ENCODE measurements around the gene FTCD. TPM values are rescaled to one million over a fixed set of nuclear protein-coding genes. Genes with fewer than 3 reads are reported as not detected.
A peak's percentile ranks its signal among the peaks of the same experiment; 100 is the strongest.

Gene FTCD
- total RNA-seq, 1 donor from 2014 or later = 1.2 TPM

DNA sequence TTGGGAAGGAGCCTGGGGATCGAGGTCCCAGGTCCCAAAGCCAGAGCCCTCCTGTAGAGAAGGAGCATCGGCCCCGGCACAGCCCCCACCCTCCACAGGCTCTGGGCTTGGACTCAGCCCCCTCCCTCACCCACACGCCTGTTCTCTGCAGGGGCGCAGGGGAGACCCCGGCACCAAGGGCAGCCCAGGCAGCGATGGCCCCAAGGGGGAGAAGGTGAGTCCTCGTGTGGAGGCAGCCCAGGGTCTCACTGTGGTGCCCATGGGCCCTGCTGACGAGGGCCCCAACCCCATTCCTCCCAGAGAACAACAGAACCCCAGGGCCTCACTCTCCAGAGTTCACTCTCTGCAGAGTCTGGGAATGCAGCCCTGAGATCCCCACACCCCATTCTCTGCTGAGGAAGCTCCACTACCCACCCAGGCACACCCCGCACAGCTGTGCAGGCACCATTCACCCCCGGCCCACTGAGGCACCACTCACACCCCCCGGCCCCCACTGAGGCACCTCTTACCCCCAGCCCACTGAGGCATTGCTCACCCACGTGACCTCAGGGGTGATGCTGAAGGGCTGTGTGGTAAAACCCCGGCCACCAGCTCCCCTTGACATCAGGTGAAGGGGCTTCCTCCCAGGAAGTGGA, 35.6 kb downstream of the FTCD start:
- ATAC-seq (no peak), DNase-seq (ENCODE audit: missing footprints) (peak; percentile 62)
- intact Hi-C loops (cut with DNase I) = no loop called here

DNA sequence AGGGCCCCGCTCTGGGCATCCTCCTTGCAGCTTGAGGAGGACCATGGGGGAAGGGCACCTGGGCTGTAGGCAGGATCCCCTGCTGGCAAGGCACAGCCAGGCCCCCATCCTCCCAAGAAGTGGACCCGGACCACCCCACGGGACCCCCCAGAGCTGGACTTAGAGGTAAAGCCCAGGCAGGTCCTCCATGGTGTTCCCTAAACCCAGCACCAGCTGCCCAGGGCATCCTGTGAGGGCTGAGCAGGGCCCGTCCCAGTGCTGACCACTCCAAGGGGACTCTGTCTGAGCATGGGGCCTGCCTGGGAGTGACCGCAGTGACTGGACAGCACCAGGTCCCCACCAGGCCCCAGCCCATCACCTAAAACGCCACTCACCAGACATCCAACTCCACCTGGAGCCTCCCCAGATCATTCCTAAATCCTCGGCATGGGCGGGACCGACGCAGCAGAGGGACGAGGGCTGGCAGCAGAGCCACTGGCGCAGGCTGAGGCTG, 36.2 kb downstream of the FTCD start:
- intact Hi-C loops (cut with DNase I) = no loop called here
- DNase-seq (ENCODE audit: missing footprints) = peak; percentile 42
- ATAC-seq = no peak

DNA sequence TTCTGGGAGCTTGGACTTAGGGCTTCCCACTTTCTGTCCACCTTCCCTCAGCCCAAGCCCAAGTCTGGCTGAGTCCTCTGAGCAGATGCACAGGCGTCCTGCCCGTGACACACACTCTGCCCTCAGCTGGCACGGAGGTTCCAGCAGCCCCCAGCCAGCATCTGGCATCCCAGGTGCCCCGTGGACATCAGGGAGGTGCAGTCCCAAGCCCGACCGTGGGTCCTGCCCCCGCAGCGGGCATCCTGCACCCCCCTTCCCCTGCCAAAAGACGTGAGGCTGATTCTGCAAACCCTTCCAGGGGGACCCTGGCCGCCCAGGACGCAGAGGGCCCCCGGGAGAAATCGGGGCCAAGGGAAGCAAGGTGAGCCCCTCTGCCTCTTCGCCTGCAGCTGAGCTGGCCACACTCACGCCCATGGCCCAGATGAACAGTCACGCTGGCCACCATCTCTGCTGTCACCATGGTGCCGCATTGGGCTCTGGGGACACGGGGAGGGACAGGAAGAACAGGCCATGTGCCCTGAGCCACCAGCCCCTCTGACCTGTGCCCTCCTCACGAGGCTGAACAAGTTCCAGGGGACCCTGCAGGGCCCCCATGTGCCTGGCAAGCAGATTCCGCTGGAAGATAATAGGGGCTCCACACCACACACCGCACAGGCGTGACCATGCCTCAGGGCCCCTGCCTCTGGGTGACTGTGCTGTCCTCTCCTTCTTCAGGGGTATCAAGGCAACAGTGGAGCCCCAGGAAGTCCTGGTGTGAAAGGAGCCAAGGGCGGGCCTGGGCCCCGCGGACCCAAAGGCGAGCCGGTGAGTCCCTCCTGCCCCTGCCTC, 36.8 kb downstream of the FTCD start:
- no peak for ATAC-seq
- peak; percentile 51 for DNase-seq (ENCODE audit: missing footprints)
- intact Hi-C loops (cut with DNase I) = no loop called here

DNA sequence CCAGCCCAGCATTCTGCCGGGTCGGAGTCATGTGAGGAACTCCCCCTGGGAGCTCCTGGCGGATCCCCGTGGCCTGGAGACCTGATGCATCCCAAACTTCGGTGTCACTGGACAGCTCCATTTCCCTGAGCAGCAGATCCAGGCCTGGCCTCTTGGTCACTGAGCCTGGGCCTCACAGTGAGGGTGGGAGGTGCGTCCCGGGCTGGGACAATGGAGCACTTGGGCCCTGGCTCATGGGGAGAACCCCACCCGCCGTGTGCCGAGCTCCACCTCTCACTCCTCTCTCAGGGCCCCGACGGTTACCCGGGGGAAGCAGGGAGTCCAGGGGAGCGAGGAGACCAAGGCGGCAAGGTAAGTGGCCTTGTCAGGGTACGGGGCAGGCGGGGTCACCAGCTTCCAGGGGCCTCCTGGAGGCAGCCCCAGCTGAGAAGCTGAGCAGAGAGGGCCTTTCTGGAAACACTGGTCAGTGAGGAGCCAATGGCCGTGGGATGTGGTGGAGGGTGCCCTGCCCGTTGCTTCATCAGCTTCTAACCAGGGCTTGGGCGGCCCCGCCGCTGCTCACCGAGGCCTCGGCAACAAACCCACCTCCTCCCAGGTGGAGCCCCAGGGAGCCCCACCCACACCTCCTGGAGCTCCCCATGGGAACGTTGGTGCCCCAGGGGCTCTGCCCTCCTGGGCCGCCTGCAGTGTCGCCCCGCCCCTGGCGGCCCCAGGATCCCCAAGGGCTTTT, 37.6 kb downstream of the FTCD start:
- DNase-seq (ENCODE audit: missing footprints) = peak; percentile 51
- intact Hi-C loops (cut with DNase I) = no loop called here
- ATAC-seq = no peak

DNA sequence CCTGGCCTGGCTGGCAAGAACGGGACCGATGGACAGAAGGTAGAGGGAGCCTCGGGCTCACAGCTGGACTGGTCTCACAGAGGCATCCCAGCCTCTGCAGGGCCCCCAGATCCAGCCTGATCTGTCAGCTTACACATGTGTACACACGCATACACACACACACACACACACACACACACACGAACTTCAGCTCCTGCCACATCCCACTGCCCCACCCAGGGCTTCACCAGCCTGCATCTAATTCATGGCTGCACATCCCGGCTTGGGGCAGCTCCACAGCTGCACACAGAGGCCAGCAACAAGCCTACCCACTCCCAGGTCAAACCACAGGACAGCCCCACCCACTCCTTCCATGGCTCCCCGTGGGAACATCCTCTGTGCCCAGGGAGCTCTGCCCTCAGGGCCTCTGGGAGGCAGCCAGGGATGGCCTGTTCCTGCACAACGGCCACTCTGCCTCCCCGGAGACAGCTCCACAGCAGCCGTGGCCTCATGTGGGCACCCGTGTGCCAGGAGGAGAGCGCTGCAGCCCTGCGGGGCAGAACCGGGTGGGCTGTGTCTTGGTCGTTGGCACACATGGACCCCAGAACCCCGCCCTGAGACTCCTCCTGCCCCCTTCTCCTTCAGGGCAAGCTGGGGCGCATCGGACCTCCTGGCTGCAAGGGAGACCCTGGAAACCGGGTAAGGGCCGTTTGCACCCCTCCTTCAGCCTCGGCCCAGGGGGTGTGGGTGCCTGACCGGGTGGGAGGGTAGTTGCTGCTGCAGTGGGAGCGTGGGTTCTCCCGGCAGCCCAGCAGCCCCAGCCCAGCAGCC, 38.4 kb downstream of the FTCD start:
- intact Hi-C loops (cut with DNase I) = no loop called here
- DNase-seq (ENCODE audit: missing footprints) = peak; percentile 61
- no peak for ATAC-seq

DNA sequence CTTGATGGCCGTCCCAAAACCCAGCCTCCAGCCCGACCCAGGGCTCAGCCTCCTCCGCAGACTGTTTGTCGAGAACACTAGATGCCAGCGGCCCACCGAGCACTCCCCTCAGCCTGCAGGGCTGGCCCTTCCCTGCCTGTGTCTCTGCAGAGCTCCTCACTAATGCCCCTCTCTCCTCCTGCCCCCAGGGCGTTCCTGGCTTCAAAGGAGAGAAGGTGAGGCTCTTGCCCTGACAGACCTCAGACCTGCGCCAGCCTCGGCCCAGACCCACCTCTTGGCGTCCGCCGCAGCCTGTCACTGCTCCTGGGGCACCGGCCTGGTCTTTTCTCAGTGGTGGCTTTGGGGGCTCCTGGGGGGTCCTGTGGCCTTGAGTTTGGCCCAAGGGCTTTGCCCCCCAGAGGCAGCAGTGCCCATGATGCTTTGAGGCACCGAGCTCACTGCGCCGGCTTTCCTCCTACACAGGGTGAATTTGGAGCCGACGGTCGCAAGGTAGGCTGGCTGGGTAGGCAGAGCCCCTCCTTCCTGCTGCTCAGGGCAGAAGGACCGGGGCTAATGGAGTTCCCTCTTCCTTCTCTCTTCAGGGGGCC, 39.1 kb downstream of the FTCD start:
- intact Hi-C loops (cut with DNase I) = no loop called here
- ATAC-seq (no peak), DNase-seq (ENCODE audit: missing footprints) (peak; percentile 67)

DNA sequence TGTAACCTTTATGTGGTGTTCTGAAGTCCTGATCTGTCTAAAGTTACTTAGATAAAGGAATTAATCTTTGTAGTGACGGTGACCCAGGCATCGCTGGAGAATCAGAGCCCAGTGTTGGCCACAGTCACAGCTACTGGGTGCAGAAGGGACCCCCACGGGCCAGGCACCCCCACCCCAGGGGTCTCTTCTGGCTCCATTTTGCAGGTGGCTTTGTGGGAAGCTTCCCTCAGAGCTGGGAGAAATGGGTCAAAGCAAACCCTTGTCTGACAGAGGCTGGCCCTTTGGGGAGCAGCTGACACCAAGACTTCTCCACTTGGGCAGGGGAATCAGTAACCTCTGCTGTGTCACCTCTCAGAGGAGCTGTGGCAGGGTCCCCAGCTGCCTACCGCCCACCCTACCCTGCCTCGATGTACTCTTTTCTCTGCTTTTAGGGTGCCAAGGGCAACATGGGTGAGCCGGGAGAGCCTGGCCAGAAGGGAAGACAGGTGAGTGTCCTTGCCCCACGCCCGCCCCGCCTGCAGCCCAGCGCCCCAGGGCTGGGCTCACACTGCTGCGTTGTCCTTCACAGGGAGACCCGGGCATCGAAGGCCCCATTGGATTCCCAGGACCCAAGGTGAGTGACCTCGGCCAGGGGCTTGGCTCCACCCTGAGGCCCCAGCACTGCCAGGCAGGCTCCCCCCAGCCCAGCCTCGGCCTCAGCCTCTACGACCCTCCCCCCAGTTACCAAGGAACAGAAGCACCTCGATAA, 39.8 kb downstream of the FTCD start:
- ATAC-seq = no peak
- DNase-seq (ENCODE audit: missing footprints) = no peak
- intact Hi-C loops (cut with DNase I) = no loop called here

DNA sequence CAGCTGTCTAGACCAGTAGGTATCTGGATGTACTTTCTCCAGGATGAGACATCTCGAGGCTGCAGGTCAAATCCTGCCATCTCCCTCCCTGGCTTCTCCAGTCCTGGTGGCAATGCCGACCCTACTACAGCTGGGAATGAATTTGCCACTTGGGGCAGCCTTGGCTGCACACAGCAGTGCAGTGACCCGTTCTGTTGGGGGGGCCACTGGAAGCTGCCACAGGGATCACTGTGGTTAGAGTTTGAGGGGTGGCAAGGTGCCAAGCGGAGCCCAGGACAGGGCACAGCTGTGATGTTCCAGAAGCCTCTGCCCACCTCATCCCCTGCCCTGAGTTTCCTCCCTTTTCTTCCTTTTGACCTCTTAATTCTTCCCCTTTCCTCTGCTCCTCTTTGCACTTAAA, 40.4 kb downstream of the FTCD start:
- ATAC-seq = no peak
- intact Hi-C loops (cut with DNase I) = no loop called here

DNA sequence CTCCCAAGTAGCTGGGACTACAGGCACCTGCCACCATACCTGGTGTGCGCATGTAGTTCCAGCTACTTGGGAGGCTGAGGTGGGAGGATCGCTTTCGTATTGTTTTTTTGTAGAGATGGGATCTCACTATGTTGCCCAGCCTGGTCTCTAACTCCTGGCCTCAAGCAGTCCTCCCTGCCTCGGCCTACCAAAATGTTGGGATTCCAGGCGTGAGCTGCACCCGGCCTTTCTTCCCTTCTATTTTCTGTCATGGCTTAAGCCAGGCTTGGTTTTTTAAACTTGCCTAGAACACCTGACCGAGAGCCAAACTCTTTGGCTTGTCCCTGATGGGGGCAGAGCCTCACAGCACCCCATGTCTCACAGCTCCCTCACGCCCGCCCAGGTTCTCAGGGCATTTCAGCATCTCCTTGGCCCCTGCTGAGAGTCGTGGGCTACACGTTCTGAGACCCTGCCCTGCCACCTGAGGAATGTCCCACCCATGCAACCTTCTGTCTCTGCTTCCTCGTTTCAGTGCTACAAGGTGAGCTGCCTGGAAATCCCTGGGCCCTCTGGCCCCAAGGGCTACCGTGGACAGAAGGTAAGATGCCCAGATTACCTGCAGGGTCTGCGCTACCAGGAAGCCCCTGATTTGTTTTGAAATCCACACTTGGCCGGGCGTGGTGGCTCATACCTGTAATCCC, 41.7 kb downstream of the FTCD start:
- no peak for DNase-seq (ENCODE audit: missing footprints)

More for the DNA sequence above, 40.4 kb downstream of the FTCD start:
- no peak for DNase-seq (ENCODE audit: missing footprints)

DNA sequence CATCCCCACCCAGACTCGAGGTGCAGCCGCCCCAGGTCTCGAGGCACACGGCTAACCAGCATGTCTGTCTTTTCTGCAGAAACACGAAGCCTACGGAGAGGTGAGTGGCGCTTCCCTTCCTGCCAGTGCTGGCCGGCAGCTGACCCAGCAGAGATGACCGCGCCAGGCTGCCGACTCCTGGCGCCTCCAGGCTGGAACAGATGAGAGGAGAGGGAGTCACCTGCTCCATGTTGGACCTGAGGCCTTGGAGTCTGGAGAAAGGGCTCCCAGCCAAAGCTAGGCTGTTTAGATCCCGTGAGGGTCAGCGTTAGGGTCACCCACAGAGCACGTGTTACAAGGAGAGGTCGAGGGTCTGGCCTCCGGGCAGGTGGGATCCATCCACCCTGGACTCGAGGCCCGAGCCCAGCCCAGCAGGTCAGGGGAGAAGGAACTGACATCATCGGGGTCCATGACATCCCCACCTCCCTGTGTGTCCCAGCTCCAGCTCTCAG, 42.6 kb downstream of the FTCD start:
- intact Hi-C loops (cut with DNase I) = no loop called here
- no peak for ATAC-seq

More for the DNA sequence above, 41.7 kb downstream of the FTCD start:
- no peak for ATAC-seq
- intact Hi-C loops (cut with DNase I) = no loop called here

DNA sequence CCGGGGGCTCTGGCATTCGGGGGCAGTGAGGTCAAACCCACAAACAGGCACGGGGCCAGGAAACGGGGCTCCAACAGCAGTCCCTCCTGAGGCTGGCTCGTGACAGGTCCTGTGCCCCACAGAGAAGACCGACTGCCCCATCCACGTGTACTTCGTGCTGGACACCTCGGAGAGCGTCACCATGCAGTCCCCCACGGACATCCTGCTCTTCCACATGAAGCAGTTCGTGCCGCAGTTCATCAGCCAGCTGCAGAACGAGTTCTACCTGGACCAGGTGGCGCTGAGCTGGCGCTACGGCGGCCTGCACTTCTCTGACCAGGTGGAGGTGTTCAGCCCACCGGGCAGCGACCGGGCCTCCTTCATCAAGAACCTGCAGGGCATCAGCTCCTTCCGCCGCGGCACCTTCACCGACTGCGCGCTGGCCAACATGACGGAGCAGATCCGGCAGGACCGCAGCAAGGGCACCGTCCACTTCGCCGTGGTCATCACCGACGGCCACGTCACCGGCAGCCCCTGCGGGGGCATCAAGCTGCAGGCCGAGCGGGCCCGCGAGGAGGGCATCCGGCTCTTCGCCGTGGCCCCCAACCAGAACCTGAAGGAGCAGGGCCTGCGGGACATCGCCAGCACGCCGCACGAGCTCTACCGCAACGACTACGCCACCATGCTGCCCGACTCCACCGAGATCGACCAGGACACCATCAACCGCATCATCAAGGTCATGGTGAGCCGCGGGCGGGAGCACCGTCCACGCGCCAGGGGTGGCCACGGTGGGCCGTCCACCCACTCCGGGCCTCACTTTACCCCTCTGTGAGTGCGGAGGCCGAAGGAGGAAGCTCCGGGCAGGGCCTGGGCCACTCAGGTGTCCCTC, 43.3 kb downstream of the FTCD start:
- no peak for ATAC-seq
- peak; percentile 71 for DNase-seq (ENCODE audit: missing footprints)
- intact Hi-C loops (cut with DNase I) = loop anchor here (2.0 kb wide), 1 partner anchor 55 kb away; no protein-coding TSS in a partner anchor

More for the DNA sequence above, 42.6 kb downstream of the FTCD start:
- no peak for DNase-seq (ENCODE audit: missing footprints)

DNA sequence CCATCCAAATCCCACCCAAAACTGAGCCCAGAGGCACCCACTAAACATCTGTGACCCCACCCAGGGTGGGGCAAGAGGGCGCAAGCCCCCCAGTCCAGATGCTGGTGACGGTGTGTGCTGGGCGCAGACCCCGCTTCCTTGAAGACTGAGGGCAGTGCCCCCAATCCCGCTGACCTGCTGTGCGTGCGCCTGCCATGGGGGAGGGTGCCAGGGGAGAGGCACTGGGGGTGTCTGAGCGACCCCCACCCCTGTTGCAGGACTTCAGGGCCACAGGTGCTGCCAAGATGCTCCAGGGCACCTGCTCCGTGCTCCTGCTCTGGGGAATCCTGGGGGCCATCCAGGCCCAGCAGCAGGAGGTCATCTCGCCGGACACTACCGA, 44.2 kb downstream of the FTCD start:
- ATAC-seq (peak; percentile 4), DNase-seq (ENCODE audit: missing footprints) (peak; percentile 68)
- intact Hi-C loops (cut with DNase I) = loop anchor here (2.0 kb wide), 1 partner anchor 54 kb away; no protein-coding TSS in a partner anchor

DNA sequence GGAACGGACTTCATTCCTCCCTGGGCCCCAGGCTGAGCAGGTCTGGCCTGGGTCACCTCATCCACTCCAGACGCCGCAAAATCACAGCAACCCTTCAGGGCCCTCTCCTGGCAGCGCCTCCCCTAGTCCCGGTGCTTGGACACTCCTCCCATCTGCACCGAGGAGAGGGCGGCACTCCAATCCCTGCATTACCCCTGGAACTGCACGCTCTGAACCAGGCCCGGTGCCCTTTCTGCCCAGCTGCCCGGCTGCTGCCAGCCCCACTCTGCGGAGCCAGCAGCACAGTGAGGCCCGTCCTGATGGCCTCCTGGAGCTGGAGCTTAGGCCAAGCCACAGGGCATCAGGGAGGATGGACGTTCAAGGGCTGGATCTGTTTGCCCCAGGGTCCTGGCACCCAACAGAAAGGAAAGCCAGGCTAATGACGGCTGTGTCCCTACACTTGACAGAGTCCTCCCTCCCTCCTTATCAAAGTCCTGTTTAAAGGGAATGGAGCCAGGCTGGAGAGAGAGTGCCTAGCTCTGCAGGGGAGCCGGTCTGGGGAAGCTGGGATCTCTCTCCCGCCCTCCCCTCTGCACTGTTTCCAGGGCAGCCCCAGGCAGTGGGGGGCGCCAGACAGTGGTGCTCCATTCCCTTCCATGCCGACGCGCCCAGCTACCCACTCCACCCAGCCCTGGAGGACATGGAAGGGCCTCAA, 44.7 kb downstream of the FTCD start:
- intact Hi-C loops (cut with DNase I) = loop anchor here (2.0 kb wide), 1 partner anchor 54 kb away; no protein-coding TSS in a partner anchor

DNA sequence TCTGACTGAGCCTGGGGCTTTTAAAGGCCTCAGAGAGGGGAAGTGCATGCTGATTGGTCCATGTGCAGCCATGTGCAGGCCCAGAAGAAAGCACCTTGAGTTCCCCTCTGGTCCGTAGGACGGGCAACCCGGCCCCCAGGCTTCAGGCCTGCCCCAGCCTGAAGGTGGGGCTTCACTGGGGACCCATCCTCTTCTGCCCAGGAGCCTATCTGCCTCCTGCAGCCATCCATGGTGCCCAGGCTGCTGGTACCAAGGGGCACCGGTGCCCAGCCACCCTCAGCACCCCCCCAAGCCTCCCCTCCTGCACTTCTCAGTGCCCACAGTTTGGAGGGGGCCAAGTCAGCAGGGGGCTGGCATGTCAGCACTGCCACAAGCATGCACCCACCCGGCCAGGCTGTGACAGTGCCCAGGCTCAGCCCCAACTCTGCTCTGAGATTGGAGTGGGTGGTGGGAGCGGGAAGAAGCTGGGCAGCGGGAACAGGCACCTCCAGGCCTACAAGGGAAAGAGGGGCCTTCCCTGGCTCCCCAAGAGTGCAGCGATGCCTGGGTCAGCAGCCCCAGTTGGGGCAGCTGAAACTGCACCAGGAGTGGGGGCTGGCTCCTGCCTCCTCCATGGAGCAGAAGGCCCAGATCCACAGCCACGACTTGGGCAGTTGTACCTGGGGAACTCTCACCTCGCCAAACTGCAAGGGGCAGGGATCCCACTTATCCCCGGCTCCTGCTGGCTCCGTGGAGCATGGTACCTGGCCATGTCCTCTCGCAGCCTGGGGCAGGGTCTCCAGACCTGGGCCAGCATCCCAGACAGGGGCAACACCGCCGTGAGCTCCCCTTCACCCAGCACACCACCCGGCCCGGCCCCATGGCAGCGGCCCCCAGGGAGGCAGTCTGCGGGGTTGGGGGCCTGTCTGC, 45.8 kb downstream of the FTCD start:
- intact Hi-C loops (cut with DNase I) = loop anchor here (2.0 kb wide), 1 partner anchor 53 kb away; no protein-coding TSS in a partner anchor
- ATAC-seq (peak; percentile 34), DNase-seq (ENCODE audit: missing footprints) (peak; percentile 59)

More for the DNA sequence above, 44.7 kb downstream of the FTCD start:
- ATAC-seq (peak; percentile 92), DNase-seq (ENCODE audit: missing footprints) (peak; percentile 84)

Measured in Right ventricle myocardium inferior (tissue), 1 donor.